ENCODE results near the gene LEPR. TPM values are rescaled to one million over a fixed set of nuclear protein-coding genes. Genes with fewer than 3 reads are reported as not detected.

LEPR gene
- total and polyA plus RNA-seq, 7 donors = 0.46 to 24.7 (median 5.3) TPM

- Histone ChIP-seq H3K4me1 (peaks cover 0 to 14% (median 6%) of the 10 kb centered on the region in 4 donors), H3K4me3 (no peak overlapping the region), H3K27ac (no peak overlapping the region), H3K27me3 (no peaks in the 10 kb centered on the region), H3K36me3 (no peaks in the 10 kb centered on the region), H3K9me3 (no peaks in the 10 kb centered on the region)
- intact Hi-C loops (cut with DNase I) = no loop called here
- TF ChIP-seq POLR2AphosphoS5 (IDR thresholded peaks at IDR 0.05) = no peak
- TF ChIP-seq EP300 (IDR thresholded peaks at IDR 0.05) = no peak
- TF ChIP-seq, protein P1, sequence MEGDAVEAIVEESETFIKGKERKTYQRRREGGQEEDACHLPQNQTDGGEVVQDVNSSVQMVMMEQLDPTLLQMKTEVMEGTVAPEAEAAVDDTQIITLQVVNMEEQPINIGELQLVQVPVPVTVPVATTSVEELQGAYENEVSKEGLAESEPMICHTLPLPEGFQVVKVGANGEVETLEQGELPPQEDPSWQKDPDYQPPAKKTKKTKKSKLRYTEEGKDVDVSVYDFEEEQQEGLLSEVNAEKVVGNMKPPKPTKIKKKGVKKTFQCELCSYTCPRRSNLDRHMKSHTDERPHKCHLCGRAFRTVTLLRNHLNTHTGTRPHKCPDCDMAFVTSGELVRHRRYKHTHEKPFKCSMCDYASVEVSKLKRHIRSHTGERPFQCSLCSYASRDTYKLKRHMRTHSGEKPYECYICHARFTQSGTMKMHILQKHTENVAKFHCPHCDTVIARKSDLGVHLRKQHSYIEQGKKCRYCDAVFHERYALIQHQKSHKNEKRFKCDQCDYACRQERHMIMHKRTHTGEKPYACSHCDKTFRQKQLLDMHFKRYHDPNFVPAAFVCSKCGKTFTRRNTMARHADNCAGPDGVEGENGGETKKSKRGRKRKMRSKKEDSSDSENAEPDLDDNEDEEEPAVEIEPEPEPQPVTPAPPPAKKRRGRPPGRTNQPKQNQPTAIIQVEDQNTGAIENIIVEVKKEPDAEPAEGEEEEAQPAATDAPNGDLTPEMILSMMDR (IDR thresholded peaks at IDR 0.05) = no peak
- TF ChIP-seq POLR2A (IDR thresholded peaks at IDR 0.05) = no peak
- DNase-seq = no peak
- 66 to 73% methylated on average over 4 of the region's 4 CpGs for WGBS, 2 donors
Observed at GRCh38 chr1:65469126-65469888, 48.8 kb downstream of the LEPR start.

DNA sequence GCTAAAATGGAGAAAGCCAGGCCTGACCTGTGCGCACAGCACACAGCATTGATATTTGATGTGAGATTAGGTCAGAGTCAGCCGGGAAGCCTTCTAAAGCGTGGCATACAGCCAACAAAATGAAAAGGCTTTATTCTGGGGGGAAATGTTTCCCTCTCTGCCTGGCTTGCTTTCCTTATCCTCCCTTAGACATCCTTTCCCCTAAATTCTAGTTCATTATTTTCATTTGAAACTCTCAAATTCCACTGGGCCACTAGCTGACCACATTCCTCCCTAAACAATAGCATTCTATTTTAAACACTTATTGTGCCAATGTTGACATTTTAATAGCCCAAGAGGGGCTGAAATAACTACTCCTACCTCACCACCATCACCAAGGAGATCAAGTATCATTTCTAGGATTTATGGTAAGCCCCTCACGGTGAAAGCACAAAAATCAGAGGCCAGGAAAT lies 49.4 kb downstream of the LEPR start:
- no peak for DNase-seq
- intact Hi-C loops (cut with DNase I) = no loop called here
- Histone ChIP-seq H3K27ac (no peak overlapping the region), H3K27me3 (no peaks in the 10 kb centered on the region), H3K4me3 (no peak overlapping the region), H3K4me1 (peaks cover 0 to 14% (median 6%) of the 10 kb centered on the region in 4 donors), H3K36me3 (no peaks in the 10 kb centered on the region), H3K9me3 (no peaks in the 10 kb centered on the region)
- TF ChIP-seq POLR2A (IDR thresholded peaks at IDR 0.05) = no peak
- WGBS, 2 donors = 77 to 81% methylated on average over 4 of the region's 4 CpGs

Small RNA genes lying within 50 kb of the gene (small RNA-seq; reads per million reads assigned to genes)
- 0 reads per million in 3 donors for gene RNU2-15P

Other genes with a start within 250 kb of the LEPR start
- gene DNAJC6, start 111.1 kb upstream of the LEPR start, total RNA-seq = 1 to 10 TPM; 3.9 to 7.1 (median 5.8) TPM
- 1 to 10 TPM in 1 of 3 donors, under 1 TPM in 2; 0.23 to 2.3 (median 0.60) TPM for gene DNAJC6, start 111.1 kb upstream of the LEPR start, polyA plus RNA-seq
- gene LEPROT, start within 50 bp of the LEPR start, total RNA-seq = 10 to 100 TPM; 48.2 to 67.8 (median 57.0) TPM
- 10 to 100 TPM; 14.3 to 29.8 (median 15.6) TPM for gene LEPROT, start within 50 bp of the LEPR start, polyA plus RNA-seq